ENCODE measurements around the gene ABT1.

- TF ChIP-seq EZH2 (IDR thresholded peaks at IDR 0.05; ENCODE audit: borderline replicate concordance, insufficient read depth, low read depth, low read length, poor library complexity, severe bottlenecking) = no peak
- TF ChIP-seq CTCF (IDR thresholded peaks at IDR 0.05) = no peak
These were observed 21.2 kb upstream of the ABT1 start for GRCh38 chr6:26575494-26575939.

Measured in B cell (primary cell).